Liver (tissue), 9 donors: ENCODE data around the gene BEND3. TPM values are rescaled to one million over a fixed set of nuclear protein-coding genes. Genes with fewer than 3 reads are reported as not detected.

Source experiments
- DNase-seq: peaks from one replicate; pipeline ENCODE4 v3.0.0-alpha.2; 2017; ENCODE audit warnings: low spot score
- H3K27ac ChIP-seq, 2 donors: one replicate each; pipeline ENCODE4 v1.7.0; 2013; ENCODE audit warnings: inconsistent platforms in 2 of 2, low read length in 2 of 2, control low read depth in 1 of 2, low read depth in 1 of 2, mild to moderate bottlenecking in 1 of 2
- H3K27me3 ChIP-seq, 4 donors: one replicate each; pipeline versions ENCODE4 v1.6.1 to v1.7.0; 2013; ENCODE audit warnings: low read length in 3 of 4, inconsistent platforms in 1 of 4, mild to moderate bottlenecking in 1 of 4, moderate library complexity in 1 of 4; ENCODE audit not compliant: control insufficient read depth in 4 of 4, insufficient read depth in 4 of 4
- H3K36me3 ChIP-seq, 4 donors: one replicate each; pipeline versions ENCODE4 v1.6.1 to v1.7.0; 2013; ENCODE audit warnings: low read length in 3 of 4, mild to moderate bottlenecking in 3 of 4, low read depth in 1 of 4, moderate library complexity in 1 of 4; ENCODE audit not compliant: control insufficient read depth in 4 of 4, insufficient read depth in 3 of 4
- H3K4me1 ChIP-seq, 4 donors: one replicate each; pipeline versions ENCODE4 v1.6.1 to v1.7.0; 2013; ENCODE audit warnings: low read length in 3 of 4, mild to moderate bottlenecking in 3 of 4, moderate library complexity in 1 of 4; ENCODE audit not compliant: control insufficient read depth in 4 of 4, insufficient read depth in 4 of 4
- H3K4me3 ChIP-seq, 3 donors: one replicate each; pipeline versions ENCODE4 v1.6.1 to v1.7.0; 2013; ENCODE audit warnings: low read length in 3 of 3, control low read depth in 1 of 3, low read depth in 1 of 3, mild to moderate bottlenecking in 1 of 3
- H3K9ac ChIP-seq, 2 donors: one replicate each; pipeline ENCODE4 v1.7.0; 2013; ENCODE audit warnings: low read length in 2 of 2, mild to moderate bottlenecking in 2 of 2, moderate library complexity in 2 of 2, control low read depth in 1 of 2, low read depth in 1 of 2
- H3K9me3 ChIP-seq, 4 donors: one replicate each; pipeline versions ENCODE4 v1.6.1 to v1.7.0; 2013; ENCODE audit warnings: low read length in 3 of 4; ENCODE audit not compliant: control insufficient read depth in 4 of 4
- EGR1 ChIP-seq, 2 donors: IDR thresholded peaks; 2 replicates each; pipeline ENCODE4 v1.6.1; 2016 to 2018; ENCODE audit warnings: antibody characterized with exemption in 2 of 2, low read depth in 2 of 2
- FOXA1 ChIP-seq: IDR thresholded peaks from 2 replicates; pipeline ENCODE4 v1.6.1; 2016; ENCODE audit warnings: antibody characterized with exemption
- FOXA2 ChIP-seq: IDR thresholded peaks from 2 replicates; pipeline ENCODE4 v1.6.1; 2016; ENCODE audit warnings: antibody characterized with exemption
- GABPA ChIP-seq, 2 donors: IDR thresholded peaks in 1 of 2; conservative IDR thresholded peaks in 1 of 2; 2 replicates each; pipeline ENCODE4 v1.6.1; 2016; ENCODE audit warnings: antibody characterized with exemption in 2 of 2, mild to moderate bottlenecking in 1 of 2, moderate library complexity in 1 of 2
- HNF4A ChIP-seq, 2 donors: conservative IDR thresholded peaks; 2 replicates each; pipeline ENCODE4 v1.6.1; 2016; ENCODE audit warnings: antibody characterized with exemption in 2 of 2, mild to moderate bottlenecking in 2 of 2
- HNF4G ChIP-seq: IDR thresholded peaks from 2 replicates; pipeline ENCODE4 v1.6.1; 2016; ENCODE audit warnings: antibody characterized with exemption
- JUND ChIP-seq, 2 donors: IDR thresholded peaks; 2 replicates each; pipeline ENCODE4 v1.6.1; 2016; ENCODE audit warnings: antibody characterized with exemption in 2 of 2
- NR2F2 ChIP-seq: IDR thresholded peaks from 2 replicates; pipeline ENCODE4 v1.6.1; 2016; ENCODE audit warnings: antibody characterized with exemption
- RAD21 ChIP-seq, 2 donors: IDR thresholded peaks; 2 replicates each; pipeline ENCODE4 v1.6.1; 2016; ENCODE audit warnings: antibody characterized with exemption in 2 of 2, mild to moderate bottlenecking in 2 of 2
- RXRA ChIP-seq, 2 donors: IDR thresholded peaks; 2 replicates each; pipeline ENCODE4 v1.6.1; 2017 to 2018; ENCODE audit warnings: antibody characterized with exemption in 2 of 2, mild to moderate bottlenecking in 1 of 2
- SP1 ChIP-seq: IDR thresholded peaks from 2 replicates; pipeline ENCODE4 v1.6.1; 2018; ENCODE audit warnings: antibody characterized with exemption, mild to moderate bottlenecking
- TAF1 ChIP-seq: conservative IDR thresholded peaks from 2 replicates; pipeline ENCODE4 v1.6.1; 2016; ENCODE audit warnings: antibody characterized with exemption, mild to moderate bottlenecking
- YY1 ChIP-seq: IDR thresholded peaks from 2 replicates; pipeline ENCODE4 v1.6.1; 2016; ENCODE audit warnings: antibody characterized with exemption, mild to moderate bottlenecking
- WGBS: extraction: QIAGEN DNeasy Blood & Tissue Kit; methylation state at CpG from one replicate; pipeline ENCODE4 v1.1.7; 2013; 5-methylcytosine and 5-hydroxymethylcytosine counted together
- polyA plus RNA-seq, 2 donors: library from polyadenylated mRNA; stranded (reverse) in 1 of 2; unstranded in 1 of 2; fragments of 200-250 nt in 1 of 2; fragments of >200 nt in 1 of 2; fragmentation: Nextera tagmentation in 1 of 2; extraction: Ambion mirVana in 1 of 2; gene quantifications; one replicate each; pipeline versions ENCODE4 v1.2.1 to v1.2.3, GENCODE V29; 2013 to 2015
- total RNA-seq, 2 donors: library from RNA; depleted of rRNA; stranded (reverse); fragments of >200 nt; gene quantifications; one replicate each; pipeline ENCODE4 v1.2.3, GENCODE V29; 2014
- TF ChIP-seq, protein P1 (sequence below): IDR thresholded peaks from 2 replicates; pipeline ENCODE4 v1.6.1; 2016; ENCODE audit warnings: antibody characterized with exemption
- TF ChIP-seq, protein P2 (sequence below): IDR thresholded peaks from 2 replicates; pipeline ENCODE4 v1.6.1; 2016; ENCODE audit warnings: antibody characterized with exemption
- TF ChIP-seq, protein P3 (sequence below): fragments of 150-350 bp; IDR thresholded peaks from 2 replicates; pipeline ENCODE4 v1.5.1; 2017; ENCODE audit warnings: improper control_type of control experiment, low read depth, low read length; ENCODE audit not compliant: missing input control
- TF ChIP-seq, protein P4 (sequence below): IDR thresholded peaks from 2 replicates; pipeline ENCODE4 v1.6.1; 2016; ENCODE audit warnings: antibody characterized with exemption
- TF ChIP-seq, protein P5 (sequence below): IDR thresholded peaks from 2 replicates; pipeline ENCODE4 v1.6.1; 2016; ENCODE audit warnings: antibody characterized with exemption, mild to moderate bottlenecking
- donor health status: healthy.
- donor health status: healthy.
- donor health status: healthy.
- donor health status: healthy.
- donor health status: healthy.

The BEND3 gene
- total and polyA plus RNA-seq, 4 donors, result 0.47 to 1.7 (median 1.2) TPM

DNA sequence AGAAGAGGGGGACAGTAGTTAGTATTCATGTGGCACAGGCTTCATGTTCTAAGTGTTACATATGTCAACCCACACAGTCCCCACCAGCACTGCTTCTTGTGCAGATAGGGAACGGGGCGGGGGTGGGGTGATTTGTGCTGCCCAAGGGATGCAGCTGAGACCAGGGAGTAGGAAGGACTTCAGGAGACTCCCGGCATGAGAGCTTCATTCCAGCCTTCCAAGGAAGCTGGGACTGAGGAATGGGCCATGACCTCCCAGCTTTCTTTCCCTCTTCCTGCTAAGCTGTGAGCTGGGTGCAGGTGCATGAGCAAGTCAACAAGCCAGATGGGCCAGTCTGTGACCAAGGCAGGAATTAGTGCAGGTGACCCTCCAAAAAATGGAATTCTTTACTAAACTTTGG, 9.2 kb downstream of the BEND3 start:
- TF ChIP-seq, protein P1, sequence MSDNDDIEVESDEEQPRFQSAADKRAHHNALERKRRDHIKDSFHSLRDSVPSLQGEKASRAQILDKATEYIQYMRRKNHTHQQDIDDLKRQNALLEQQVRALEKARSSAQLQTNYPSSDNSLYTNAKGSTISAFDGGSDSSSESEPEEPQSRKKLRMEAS, result no peak
- TF ChIP-seq HNF4G (no peak), TAF1 (no peak), SP1 (no peak), YY1 (no peak), FOXA2 (no peak), EGR1 (IDR thresholded peaks at IDR 0.05; ENCODE audit: low read depth in 2 of 2) (no peak), GABPA (IDR thresholded peaks at IDR 0.05 in 1 of 2, conservative IDR thresholded peaks at IDR 0.05 in 1 of 2) (no peak), FOXA1 (no peak), NR2F2 (no peak), JUND (IDR thresholded peaks at IDR 0.05) (no peak), HNF4A (conservative IDR thresholded peaks at IDR 0.05) (no peak), RXRA (IDR thresholded peaks at IDR 0.05) (no peak), RAD21 (IDR thresholded peaks at IDR 0.05) (no peak)
- TF ChIP-seq, protein P2, sequence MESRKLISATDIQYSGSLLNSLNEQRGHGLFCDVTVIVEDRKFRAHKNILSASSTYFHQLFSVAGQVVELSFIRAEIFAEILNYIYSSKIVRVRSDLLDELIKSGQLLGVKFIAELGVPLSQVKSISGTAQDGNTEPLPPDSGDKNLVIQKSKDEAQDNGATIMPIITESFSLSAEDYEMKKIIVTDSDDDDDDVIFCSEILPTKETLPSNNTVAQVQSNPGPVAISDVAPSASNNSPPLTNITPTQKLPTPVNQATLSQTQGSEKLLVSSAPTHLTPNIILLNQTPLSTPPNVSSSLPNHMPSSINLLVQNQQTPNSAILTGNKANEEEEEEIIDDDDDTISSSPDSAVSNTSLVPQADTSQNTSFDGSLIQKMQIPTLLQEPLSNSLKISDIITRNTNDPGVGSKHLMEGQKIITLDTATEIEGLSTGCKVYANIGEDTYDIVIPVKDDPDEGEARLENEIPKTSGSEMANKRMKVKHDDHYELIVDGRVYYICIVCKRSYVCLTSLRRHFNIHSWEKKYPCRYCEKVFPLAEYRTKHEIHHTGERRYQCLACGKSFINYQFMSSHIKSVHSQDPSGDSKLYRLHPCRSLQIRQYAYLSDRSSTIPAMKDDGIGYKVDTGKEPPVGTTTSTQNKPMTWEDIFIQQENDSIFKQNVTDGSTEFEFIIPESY, result no peak
- TF ChIP-seq, protein P3, sequence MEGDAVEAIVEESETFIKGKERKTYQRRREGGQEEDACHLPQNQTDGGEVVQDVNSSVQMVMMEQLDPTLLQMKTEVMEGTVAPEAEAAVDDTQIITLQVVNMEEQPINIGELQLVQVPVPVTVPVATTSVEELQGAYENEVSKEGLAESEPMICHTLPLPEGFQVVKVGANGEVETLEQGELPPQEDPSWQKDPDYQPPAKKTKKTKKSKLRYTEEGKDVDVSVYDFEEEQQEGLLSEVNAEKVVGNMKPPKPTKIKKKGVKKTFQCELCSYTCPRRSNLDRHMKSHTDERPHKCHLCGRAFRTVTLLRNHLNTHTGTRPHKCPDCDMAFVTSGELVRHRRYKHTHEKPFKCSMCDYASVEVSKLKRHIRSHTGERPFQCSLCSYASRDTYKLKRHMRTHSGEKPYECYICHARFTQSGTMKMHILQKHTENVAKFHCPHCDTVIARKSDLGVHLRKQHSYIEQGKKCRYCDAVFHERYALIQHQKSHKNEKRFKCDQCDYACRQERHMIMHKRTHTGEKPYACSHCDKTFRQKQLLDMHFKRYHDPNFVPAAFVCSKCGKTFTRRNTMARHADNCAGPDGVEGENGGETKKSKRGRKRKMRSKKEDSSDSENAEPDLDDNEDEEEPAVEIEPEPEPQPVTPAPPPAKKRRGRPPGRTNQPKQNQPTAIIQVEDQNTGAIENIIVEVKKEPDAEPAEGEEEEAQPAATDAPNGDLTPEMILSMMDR, result no peak
- TF ChIP-seq, protein P4, sequence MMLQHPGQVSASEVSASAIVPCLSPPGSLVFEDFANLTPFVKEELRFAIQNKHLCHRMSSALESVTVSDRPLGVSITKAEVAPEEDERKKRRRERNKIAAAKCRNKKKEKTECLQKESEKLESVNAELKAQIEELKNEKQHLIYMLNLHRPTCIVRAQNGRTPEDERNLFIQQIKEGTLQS, result no peak
- TF ChIP-seq, protein P5, sequence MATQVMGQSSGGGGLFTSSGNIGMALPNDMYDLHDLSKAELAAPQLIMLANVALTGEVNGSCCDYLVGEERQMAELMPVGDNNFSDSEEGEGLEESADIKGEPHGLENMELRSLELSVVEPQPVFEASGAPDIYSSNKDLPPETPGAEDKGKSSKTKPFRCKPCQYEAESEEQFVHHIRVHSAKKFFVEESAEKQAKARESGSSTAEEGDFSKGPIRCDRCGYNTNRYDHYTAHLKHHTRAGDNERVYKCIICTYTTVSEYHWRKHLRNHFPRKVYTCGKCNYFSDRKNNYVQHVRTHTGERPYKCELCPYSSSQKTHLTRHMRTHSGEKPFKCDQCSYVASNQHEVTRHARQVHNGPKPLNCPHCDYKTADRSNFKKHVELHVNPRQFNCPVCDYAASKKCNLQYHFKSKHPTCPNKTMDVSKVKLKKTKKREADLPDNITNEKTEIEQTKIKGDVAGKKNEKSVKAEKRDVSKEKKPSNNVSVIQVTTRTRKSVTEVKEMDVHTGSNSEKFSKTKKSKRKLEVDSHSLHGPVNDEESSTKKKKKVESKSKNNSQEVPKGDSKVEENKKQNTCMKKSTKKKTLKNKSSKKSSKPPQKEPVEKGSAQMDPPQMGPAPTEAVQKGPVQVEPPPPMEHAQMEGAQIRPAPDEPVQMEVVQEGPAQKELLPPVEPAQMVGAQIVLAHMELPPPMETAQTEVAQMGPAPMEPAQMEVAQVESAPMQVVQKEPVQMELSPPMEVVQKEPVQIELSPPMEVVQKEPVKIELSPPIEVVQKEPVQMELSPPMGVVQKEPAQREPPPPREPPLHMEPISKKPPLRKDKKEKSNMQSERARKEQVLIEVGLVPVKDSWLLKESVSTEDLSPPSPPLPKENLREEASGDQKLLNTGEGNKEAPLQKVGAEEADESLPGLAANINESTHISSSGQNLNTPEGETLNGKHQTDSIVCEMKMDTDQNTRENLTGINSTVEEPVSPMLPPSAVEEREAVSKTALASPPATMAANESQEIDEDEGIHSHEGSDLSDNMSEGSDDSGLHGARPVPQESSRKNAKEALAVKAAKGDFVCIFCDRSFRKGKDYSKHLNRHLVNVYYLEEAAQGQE, result no peak
- Histone ChIP-seq H3K4me1 (no peaks in the 10 kb centered on the region), H3K27me3 (no peaks in the 10 kb centered on the region), H3K27ac (no peak overlapping the region), H3K36me3 (no peaks in the 10 kb centered on the region), H3K9me3 (no peaks in the 10 kb centered on the region), H3K4me3 (no peak overlapping the region), H3K9ac (no peak overlapping the region)
- no peak for DNase-seq
- WGBS, result 93% methylated on average over 3 of the region's 3 CpGs
